Activated effector memory CD4-positive, alpha-beta T cell treated with Interleukin-2 at 50 U/mL for 16 hours (primary cell): ENCODE results near the gene WDR7.

Experiments
- DNase-seq: peaks from one replicate; pipeline ENCODE4 v3.0.0-alpha.2; 2020

WDR7 gene

DNA sequence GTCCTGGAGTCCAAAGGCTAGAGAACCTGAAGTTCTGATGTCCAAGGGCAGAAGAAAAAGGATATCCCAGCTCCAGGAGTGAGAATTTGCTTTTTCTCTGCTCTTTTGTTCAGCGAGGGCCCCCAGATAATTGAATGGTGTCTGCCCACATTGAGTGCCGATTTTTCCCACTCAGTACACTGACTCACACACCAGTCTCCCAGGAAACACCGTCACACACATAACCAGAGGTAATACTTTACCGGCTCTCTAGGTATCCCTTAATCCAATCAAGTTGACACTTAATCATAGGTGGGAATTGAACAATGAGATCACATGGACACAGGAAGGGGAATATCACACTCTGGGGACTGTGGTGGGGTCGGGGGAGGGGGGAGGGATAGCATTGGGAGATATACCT is 161.5 kb downstream of the WDR7 start:
- DNase-seq = no peak

DNA sequence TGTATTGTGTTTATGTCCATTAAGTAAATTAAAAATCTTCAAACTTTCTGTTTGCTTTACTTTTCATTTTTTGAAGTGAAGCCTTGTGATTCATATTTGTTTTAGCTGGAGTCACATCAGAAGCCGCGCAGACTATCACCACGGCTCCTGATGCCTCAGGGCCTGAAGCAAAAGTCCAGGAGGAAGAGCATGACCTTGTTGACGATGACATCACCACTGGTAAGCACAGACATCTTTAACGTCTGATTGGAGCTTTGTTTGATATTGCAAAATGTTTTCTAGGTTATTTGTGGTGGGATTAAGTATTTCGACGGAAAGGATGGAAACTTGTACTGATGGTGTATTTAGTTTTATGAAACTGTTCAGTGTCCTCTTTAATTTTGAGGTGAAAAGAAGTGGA is 164.8 kb downstream of the WDR7 start:
- DNase-seq = no peak

DNA sequence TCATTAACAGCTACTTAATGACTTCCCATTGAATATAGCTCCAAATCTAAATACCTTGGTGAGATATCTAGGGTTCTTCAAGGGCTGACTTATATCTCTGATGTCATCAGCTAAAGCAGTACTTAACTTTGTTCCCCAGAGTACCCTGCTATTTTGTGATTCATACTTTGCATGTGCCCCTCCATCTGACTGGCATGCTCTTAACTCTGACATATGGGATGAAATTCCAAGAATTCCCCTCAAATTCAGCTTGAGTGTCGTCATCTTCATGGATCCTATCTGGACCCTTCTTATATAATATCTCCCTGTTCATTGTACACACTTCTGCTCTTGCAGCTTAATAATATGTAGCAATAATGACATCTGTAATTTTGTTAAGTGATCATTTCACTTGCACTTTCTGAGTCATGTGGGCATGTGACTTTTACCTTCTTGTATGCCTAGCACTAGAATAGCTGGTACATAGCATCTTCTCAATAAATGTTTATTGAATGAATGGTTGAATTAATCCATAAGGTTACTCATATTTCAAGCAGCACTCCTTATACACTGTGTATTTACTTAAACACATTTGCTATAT is 172.9 kb downstream of the WDR7 start:
- DNase-seq = no peak

- DNase-seq = no peak
Measured at GRCh38 chr18:56825321-56825720, 174.2 kb downstream of the WDR7 start.

DNA sequence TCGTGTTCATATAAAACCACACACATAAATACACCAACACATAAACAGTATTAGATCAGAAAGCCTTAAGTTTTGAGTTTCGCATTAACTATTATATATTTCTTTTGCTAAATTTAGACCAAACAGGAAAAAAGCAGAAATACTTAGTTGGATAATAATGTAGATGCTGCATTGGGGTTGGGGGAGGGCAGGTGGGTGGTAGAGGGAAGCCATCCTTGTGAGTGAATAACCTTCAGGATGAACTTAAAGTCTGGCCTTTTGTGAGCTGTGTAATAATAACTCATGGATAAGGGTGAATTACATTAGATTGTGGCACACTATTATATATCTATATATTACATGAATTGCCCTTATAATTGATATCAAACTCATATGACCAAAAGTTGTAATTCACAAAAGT is 174.7 kb downstream of the WDR7 start:
- no peak for DNase-seq

- DNase-seq = no peak
Measured at GRCh38 chr18:56831988-56832387, 180.8 kb downstream of the WDR7 start.

DNA sequence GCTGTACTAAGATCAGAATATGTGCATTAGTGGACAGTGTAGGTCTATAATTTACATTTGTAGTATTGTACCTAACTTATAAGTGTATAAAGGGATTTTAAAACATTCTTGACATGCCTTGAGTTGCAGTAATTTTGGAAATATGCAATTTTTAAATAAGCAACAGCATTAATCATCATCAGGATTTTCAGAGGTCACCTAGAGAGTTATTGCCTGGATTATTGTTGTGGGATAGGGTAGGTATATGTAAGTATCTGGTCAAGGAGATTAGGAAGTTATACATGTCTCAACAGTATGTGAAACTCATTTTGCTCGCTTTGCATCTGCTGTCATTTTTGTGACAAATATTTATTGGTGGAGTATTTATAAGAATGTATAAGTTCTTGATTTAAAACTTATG is 184.2 kb downstream of the WDR7 start:
- no peak for DNase-seq

- no peak for DNase-seq
Measured at GRCh38 chr18:56836173-56836572, 185.0 kb downstream of the WDR7 start.

DNA sequence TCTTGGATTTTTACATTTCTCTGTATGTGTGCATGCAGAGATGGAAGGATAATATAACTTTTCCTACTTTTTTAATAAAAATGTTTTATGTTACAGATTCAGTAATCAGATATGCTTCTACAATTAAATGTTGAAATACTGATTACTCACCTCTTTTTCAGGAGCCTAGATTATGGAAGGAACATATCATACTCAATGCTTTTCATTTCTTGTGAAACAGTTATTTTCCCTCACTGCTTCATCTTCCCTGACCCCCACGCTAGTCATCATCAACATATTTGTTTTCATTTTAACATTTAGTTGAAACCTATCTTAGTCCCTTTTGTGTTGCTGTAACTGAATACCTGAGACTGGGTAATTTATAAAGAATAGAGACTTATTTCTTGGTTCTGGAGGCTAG is 190.7 kb downstream of the WDR7 start:
- DNase-seq = no peak

DNA sequence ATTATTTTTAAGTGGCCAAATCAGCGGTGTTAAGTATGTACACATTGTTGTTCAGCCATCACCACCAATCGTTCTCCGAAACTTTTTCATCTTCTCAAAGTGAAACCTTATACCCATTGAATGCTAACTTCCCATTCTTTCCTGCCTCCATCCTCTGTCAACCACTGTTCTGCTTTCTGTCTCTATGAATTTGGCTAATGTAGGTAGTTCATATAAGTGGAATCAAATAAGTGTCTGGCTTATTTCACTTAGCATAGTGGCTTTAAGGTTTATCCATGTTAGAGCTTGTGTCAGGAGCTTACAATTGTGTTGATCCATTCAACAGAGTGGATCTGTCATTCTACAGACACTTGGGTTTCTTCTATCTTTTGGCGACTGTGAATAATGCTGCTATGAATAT is 192.1 kb downstream of the WDR7 start:
- no peak for DNase-seq

DNA sequence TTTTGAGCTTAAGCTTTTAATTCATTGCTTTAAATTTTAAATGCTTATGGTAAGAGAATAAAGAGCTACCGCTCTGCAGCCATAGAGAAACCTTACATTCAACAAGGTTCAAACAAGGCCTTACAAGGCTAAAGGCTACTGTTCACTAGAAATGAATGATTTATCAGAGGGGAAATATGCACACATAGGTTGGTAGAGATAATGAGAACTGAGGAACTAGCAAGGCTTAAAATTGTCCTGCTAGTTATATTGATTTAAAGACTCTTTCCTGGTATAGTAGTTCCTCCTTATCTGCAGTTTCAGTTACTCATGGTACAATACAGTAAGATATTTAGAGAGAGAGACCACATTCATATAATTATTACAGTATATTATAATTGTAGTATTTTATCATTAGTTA is 193.4 kb downstream of the WDR7 start:
- no peak for DNase-seq

DNA sequence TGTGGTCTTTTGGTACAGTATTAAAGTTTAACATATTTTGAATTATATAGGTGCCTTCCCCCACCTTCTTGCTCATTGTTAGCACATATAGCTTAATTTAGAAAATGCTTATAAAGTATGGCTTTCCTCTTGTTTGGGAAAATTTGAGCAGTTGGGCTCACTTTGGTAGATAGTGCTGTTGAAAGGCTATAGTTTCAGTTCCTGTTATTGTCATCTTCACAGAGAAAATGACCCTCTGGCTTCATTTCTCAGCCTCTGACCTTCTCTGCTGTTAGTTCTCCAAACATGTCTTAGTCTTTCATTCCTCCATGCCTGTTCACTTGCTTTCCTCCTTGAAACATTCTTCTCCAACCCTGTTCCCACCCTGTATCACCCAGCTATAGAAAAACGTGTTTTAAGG is 200.6 kb downstream of the WDR7 start:
- no peak for DNase-seq

GRCh38 chr18:56853961-56854360 is 202.8 kb downstream of the WDR7 start:
- DNase-seq = no peak

DNA sequence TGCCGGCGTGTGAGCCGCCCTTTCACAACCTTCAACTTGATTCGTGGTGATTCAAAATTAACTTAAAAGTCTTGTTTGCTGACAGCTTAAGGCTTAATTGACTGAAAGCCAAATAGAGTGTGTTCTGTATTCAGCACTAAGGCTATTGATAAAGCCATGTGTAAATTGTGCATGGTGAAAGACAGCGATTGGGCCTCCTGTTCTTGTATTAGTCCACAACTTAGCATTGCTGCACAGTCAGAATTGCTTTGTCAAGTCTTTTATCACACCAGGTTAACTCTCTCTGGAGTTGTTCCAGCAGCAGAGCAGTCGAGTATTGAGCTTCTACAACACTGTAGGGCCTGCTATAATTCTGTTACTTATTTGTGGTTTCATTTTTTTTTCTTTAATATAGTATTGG is 210.1 kb downstream of the WDR7 start:
- DNase-seq = no peak

GRCh38 chr18:56869189-56869777 is 218.1 kb downstream of the WDR7 start:
- DNase-seq = no peak

GRCh38 chr18:56870982-56871381 is 219.8 kb downstream of the WDR7 start:
- no peak for DNase-seq

DNA sequence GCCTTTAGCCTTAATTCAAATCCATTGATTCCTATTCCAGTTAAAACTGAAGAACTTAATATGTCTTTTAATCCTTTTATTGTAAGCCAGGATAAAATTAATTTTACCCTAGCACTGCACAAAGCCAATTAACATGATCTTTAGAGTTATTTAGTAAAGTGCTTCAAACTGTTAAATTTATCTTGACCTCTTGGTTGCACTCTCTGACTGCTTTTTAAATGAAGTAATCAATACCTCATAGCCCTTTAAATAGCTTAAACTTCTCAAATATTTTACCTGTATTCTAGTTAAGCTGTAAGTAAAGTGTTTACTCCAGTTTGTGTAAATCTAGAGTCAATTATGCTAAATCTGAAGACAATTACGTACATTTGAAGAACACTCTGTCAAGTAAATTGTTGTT is 221.0 kb downstream of the WDR7 start:
- DNase-seq = no peak

DNA sequence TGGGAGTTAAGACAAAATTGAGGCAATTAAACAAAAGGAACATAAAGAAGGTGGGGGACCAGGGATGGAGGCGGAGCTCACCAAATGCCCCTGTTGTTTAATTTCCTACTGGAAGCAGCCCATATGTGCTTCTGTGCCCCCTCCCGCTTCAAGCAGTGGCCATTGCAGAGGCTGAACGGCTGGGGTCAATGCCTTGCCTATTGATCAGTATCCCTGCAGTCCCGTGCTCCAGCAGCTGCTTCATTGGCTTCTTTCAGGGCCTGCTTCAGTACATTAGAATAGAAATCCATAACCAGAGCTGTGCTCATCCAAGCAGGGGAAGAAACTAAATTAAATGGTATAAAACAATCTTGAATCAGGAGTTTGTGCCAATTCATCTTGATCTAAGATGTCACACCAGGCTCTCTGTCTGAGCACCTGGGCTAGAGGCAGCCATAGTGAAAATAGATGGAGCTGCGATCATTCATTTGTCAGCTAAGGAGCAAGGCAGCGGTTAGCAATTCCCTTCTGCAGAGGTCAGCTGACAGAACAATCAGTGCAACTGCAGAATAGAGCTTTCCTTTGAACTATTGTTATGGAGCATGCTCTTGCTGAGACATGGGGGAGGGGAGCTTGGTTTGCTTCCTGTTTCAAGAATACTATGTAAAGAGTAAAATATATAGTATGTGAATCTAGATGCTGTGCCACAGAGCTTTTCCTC is 222.4 kb downstream of the WDR7 start:
- no peak for DNase-seq

GRCh38 chr18:56878711-56879110 is 227.6 kb downstream of the WDR7 start:
- DNase-seq = no peak

- DNase-seq = no peak
Measured at GRCh38 chr18:56884511-56884910, 233.4 kb downstream of the WDR7 start.

- no peak for DNase-seq
Measured at GRCh38 chr18:56888978-56889377, 237.8 kb downstream of the WDR7 start.

GRCh38 chr18:56889621-56890020 is 238.5 kb downstream of the WDR7 start:
- DNase-seq = no peak

DNA sequence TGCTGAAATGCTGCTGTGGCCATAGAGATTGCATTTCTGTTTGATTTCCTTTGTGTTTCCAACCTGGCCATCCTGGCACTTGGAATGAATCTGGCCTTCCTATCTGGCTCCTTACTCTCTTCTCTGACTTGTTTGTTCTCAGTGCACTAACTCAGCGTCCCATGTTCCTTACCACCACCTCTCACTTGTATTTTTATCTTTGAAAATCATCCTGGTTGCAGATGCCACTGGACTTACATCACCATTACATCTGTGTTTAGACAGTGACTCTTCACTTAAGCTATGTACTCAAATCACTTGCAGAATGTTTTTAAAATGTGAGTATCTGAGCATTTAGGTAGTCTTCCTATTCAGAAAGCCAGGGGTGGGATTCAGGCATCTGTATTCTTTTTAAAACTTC is 239.5 kb downstream of the WDR7 start:
- no peak for DNase-seq

- no peak for DNase-seq
Measured at GRCh38 chr18:56891116-56891515, 240.0 kb downstream of the WDR7 start.

GRCh38 chr18:56891870-56892269 is 240.7 kb downstream of the WDR7 start:
- no peak for DNase-seq
